ENCODE measurements around the gene PODXL.

The PODXL gene

DNA sequence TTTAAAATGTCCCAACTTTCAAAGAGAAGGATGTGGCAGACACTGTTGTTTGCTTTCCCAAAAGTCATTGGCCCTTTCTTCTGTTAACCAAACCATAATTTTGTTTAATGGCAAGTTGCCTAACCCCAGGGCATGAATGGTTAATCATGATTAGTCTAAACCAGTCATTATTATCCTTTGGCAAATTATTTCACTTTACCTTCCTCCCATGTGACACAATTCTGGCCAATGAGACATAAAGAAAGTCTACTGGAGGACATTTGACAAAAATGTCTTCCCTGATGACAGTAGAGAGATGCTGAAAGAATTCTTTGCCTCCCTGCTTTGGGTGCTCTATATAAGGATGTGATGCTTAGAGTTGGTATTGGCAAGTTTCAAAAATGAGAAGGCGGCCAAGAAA, 101.9 kb downstream of the PODXL start:
- CTCF ChIA-PET: no interaction called here
- TF ChIP-seq KLF8 (tag by site-specific recombination; IDR thresholded peaks at IDR 0.05): no peak
- no peak for TF ChIP-seq MEIS1 (CRISPR knock-in tag; IDR thresholded peaks at IDR 0.05; ENCODE audit: borderline replicate concordance)
- no peak for TF ChIP-seq ZNF48 (tag by site-specific recombination; IDR thresholded peaks at IDR 0.05)
- TF ChIP-seq ZNF184 (tag by site-specific recombination; IDR thresholded peaks at IDR 0.05): no peak
- no peak for TF ChIP-seq SP7 (tag by site-specific recombination; IDR thresholded peaks at IDR 0.05)
- TF ChIP-seq ZNF155 (tag by site-specific recombination; IDR thresholded peaks at IDR 0.05): no peak
- no peak for TF ChIP-seq ZNF248 (tag by site-specific recombination; IDR thresholded peaks at IDR 0.05)
- TF ChIP-seq ZSCAN18 (tag by site-specific recombination; IDR thresholded peaks at IDR 0.05): no peak
- no peak for TF ChIP-seq ZNF707 (tag by site-specific recombination; IDR thresholded peaks at IDR 0.05)
- TF ChIP-seq ZNF837 (tag by site-specific recombination; IDR thresholded peaks at IDR 0.05): no peak
- Histone ChIP-seq H3K36me3 (ENCODE audit: control insufficient read depth in 2 of 2, insufficient read depth in 1 of 2, low read length in 2 of 2) (peaks cover 0 to 7% of the 10 kb centered on the region in 2 experiments; a peak in 2 of 3 replicates), H3K4me1 (ENCODE audit: control insufficient read depth, insufficient read depth, low read length) (no peaks in the 10 kb centered on the region), H3K27ac (ENCODE audit: extremely low read depth, low read depth, low read length) (no peak overlapping the region), H3K4me3 (ENCODE audit: low read depth, low read length) (no peak overlapping the region), H3K9me3 (ENCODE audit: control insufficient read depth, insufficient read depth, low read depth, low read length) (no peaks in the 10 kb centered on the region)
- POLR2A ChIA-PET: no interaction called here
